ENCODE results near the gene TMEM140.

Gene TMEM140

DNA sequence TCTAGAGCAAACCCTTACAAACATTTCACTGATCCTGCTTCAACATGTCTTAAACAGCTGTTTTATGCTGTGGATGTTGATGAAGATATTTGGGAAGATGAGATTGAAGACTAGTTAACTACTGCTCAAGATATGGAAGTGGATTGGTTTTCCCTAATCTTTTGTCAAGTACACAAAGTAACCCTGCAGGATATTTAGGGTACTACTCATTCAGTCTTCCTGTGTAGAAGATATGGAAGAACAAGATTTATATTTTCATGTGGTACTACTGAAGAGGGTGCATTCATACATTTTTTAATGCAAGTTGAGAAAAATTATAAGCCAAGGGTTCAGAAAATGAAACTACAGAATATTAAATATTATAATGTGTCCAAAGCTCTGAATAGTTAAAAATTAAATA lies 18.3 kb upstream of the TMEM140 start:
- DNase-seq (ENCODE audit: insufficient read length) (no peak), FAIRE-seq (peak; percentile 24)
- TF ChIP-seq TAF1 (IDR thresholded peaks at IDR 0.05; ENCODE audit: borderline replicate concordance, low read depth, low read length) (no peak), POLR2AphosphoS5 (IDR thresholded peaks at IDR 0.05; ENCODE audit: low read depth, low read length) (no peak), POLR2A (IDR thresholded peaks at IDR 0.05; ENCODE audit: low read depth, low read length) (no peak)

GRCh38 chr7:135143885-135144668 lies 3.8 kb upstream of the TMEM140 start:
- FAIRE-seq (no peak), DNase-seq (ENCODE audit: insufficient read length) (no peak)
- TF ChIP-seq POLR2A (IDR thresholded peaks at IDR 0.05; ENCODE audit: low read depth, low read length) (no peak), TAF1 (IDR thresholded peaks at IDR 0.05; ENCODE audit: borderline replicate concordance, low read depth, low read length) (no peak), POLR2AphosphoS5 (IDR thresholded peaks at IDR 0.05; ENCODE audit: low read depth, low read length) (no peak)

- TF ChIP-seq TAF1 (IDR thresholded peaks at IDR 0.05; ENCODE audit: borderline replicate concordance, low read depth, low read length) (no peak), POLR2AphosphoS5 (IDR thresholded peaks at IDR 0.05; ENCODE audit: low read depth, low read length) (no peak), POLR2A (IDR thresholded peaks at IDR 0.05; ENCODE audit: low read depth, low read length) (no peak; the same call in 1 of the 2 replicates)
- FAIRE-seq = peak; percentile 62
- DNase-seq (ENCODE audit: insufficient read length) = no peak
Measured at GRCh38 chr7:135147341-135147898, 452 bp upstream of the TMEM140 start.

GRCh38 chr7:135150072-135150782 lies 2.4 kb downstream of the TMEM140 start:
- TF ChIP-seq POLR2A (IDR thresholded peaks at IDR 0.05; ENCODE audit: low read depth, low read length) (no peak), POLR2AphosphoS5 (IDR thresholded peaks at IDR 0.05; ENCODE audit: low read depth, low read length) (no peak), TAF1 (IDR thresholded peaks at IDR 0.05; ENCODE audit: borderline replicate concordance, low read depth, low read length) (no peak)
- FAIRE-seq (no peak), DNase-seq (ENCODE audit: insufficient read length) (no peak)

GRCh38 chr7:135151132-135151531 lies 3.3 kb downstream of the TMEM140 start:
- FAIRE-seq (no peak), DNase-seq (ENCODE audit: insufficient read length) (no peak)
- TF ChIP-seq POLR2A (IDR thresholded peaks at IDR 0.05; ENCODE audit: low read depth, low read length) = no peak
- TF ChIP-seq TAF1 (IDR thresholded peaks at IDR 0.05; ENCODE audit: borderline replicate concordance, low read depth, low read length) = no peak
- TF ChIP-seq POLR2AphosphoS5 (IDR thresholded peaks at IDR 0.05; ENCODE audit: low read depth, low read length) = no peak

- DNase-seq (ENCODE audit: insufficient read length) = no peak
- TF ChIP-seq POLR2A (IDR thresholded peaks at IDR 0.05; ENCODE audit: low read depth, low read length) = no peak
- TF ChIP-seq TAF1 (IDR thresholded peaks at IDR 0.05; ENCODE audit: borderline replicate concordance, low read depth, low read length) = no peak
- no peak for TF ChIP-seq POLR2AphosphoS5 (IDR thresholded peaks at IDR 0.05; ENCODE audit: low read depth, low read length)
- FAIRE-seq = peak; percentile 21
Measured at GRCh38 chr7:135151533-135151932, 3.7 kb downstream of the TMEM140 start.

GRCh38 chr7:135152442-135152841 lies 4.6 kb downstream of the TMEM140 start:
- TF ChIP-seq POLR2AphosphoS5 (IDR thresholded peaks at IDR 0.05; ENCODE audit: low read depth, low read length) (no peak), TAF1 (IDR thresholded peaks at IDR 0.05; ENCODE audit: borderline replicate concordance, low read depth, low read length) (no peak), POLR2A (IDR thresholded peaks at IDR 0.05; ENCODE audit: low read depth, low read length) (no peak)
- no peak for FAIRE-seq
- DNase-seq (ENCODE audit: insufficient read length) = no peak

DNA sequence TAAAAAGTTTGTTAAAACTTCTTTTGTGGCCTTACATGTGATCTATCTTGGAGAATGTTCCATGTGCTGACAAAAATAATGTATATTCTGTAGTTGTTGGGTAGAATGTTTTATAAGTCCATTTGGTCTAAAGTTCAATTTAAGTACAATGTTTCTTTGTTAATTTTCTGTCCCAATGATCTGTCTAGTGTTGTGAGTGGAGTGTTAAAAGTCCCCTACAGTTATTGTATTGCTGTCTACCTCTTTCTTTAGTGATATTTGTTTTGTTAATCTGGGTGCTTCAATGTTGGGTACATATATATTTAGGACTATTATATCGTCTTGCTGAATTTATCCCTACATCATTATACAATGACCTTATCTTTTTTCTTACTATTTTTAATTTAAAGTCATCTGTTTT lies 6.9 kb downstream of the TMEM140 start:
- no peak for TF ChIP-seq POLR2AphosphoS5 (IDR thresholded peaks at IDR 0.05; ENCODE audit: low read depth, low read length)
- TF ChIP-seq TAF1 (IDR thresholded peaks at IDR 0.05; ENCODE audit: borderline replicate concordance, low read depth, low read length) = no peak
- TF ChIP-seq POLR2A (IDR thresholded peaks at IDR 0.05; ENCODE audit: low read depth, low read length) = no peak
- no peak for FAIRE-seq

DNA sequence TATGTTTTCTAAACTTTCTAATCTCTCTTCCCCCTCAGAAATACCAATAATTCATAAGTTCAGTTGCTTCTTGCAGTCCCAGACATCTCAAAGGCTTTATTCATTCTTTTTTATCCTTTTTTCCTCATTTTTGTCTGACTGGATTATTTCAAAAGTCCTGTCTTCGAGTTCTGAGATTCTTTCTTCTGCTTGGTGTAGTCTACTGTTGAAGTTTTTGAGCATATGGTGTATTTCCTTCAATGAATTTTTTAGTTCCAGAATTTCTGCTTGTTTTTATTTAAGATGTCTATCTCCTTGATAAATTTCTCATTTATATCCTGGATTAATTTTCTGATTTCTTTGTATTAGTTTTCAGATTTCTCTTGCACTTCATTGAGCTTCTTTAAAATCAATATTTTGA lies 8.4 kb downstream of the TMEM140 start:
- FAIRE-seq = no peak
- TF ChIP-seq POLR2A (IDR thresholded peaks at IDR 0.05; ENCODE audit: low read depth, low read length) = no peak
- TF ChIP-seq POLR2AphosphoS5 (IDR thresholded peaks at IDR 0.05; ENCODE audit: low read depth, low read length) = no peak
- no peak for TF ChIP-seq TAF1 (IDR thresholded peaks at IDR 0.05; ENCODE audit: borderline replicate concordance, low read depth, low read length)
- DNase-seq (ENCODE audit: insufficient read length) = no peak

More for the DNA sequence above, 6.9 kb downstream of the TMEM140 start:
- DNase-seq (ENCODE audit: insufficient read length) = no peak

DNA sequence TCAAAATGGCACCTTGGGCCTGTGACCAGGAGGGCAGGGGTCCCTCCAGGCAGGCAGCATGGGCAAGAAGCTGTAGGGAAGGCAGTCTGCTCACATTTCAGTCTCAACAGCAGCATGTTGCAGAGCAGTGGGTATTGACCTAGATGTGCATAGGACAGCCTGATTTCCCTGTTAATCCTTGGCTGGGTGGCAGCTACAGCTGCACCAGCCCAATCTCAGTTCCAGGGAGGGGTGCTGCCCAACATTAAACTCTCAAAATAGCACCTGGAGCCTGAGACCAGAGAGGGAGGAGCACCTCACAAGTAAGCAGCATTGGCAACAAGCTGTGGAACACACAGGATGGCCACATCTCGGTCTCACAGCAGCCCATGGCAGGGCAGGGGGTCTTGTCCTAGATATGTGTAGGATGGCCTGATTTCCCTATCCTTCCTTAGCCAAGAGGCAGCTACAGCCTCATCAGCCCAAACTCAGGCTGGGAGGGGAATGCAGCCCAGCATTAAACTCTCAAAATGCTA lies 10.3 kb downstream of the TMEM140 start:
- TF ChIP-seq POLR2AphosphoS5 (IDR thresholded peaks at IDR 0.05; ENCODE audit: low read depth, low read length) (no peak), TAF1 (IDR thresholded peaks at IDR 0.05; ENCODE audit: borderline replicate concordance, low read depth, low read length) (no peak), POLR2A (IDR thresholded peaks at IDR 0.05; ENCODE audit: low read depth, low read length) (no peak)
- DNase-seq (ENCODE audit: insufficient read length) (no peak), FAIRE-seq (no peak)

GRCh38 chr7:135158874-135159273 lies 11.0 kb downstream of the TMEM140 start:
- TF ChIP-seq POLR2A (IDR thresholded peaks at IDR 0.05; ENCODE audit: low read depth, low read length) = no peak
- no peak for TF ChIP-seq TAF1 (IDR thresholded peaks at IDR 0.05; ENCODE audit: borderline replicate concordance, low read depth, low read length)
- no peak for TF ChIP-seq POLR2AphosphoS5 (IDR thresholded peaks at IDR 0.05; ENCODE audit: low read depth, low read length)
- DNase-seq (ENCODE audit: insufficient read length) = no peak

More at GRCh38 chr7:135158874-135159273, 11.0 kb downstream of the TMEM140 start:
- FAIRE-seq = no peak
